ENCODE data around the gene NCR3LG1. TPM values are rescaled to one million over a fixed set of nuclear protein-coding genes. Genes with fewer than 3 reads are reported as not detected.

The NCR3LG1 gene
- total and polyA plus RNA-seq, 2 of the 8 experiments (the other 6 are each of a cell fraction or from before 2014, with no cell fraction given) = 0.68 to 1.9 TPM

DNA sequence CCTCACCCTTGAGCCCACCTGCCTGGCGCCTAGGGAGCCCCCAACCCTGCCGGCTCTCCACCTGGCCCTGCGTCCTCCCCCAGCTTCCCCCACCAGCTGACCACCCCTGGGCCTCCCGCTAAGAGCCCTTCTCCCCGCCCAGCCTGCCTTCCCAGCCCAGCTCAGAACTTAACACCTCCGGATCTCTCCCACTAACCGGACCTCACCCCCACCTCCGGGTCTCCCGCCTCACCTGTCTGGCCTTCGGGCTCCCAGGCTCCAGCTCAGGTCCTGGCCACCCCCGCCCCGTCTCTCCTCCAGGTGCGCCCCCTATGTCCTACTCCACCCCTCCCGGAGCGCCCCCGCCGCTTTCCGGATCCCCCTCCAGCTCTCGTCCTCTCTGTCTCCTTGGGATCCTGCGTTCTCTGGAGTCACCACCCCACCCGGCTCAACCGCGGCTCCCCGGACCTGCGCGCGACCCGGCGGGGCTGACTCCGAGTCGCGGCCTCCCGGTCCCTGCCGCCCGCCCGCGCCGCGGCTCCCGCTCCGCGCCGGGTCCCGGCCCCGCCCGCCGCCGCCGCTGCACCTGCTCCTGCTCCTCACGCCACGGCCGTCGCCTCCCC, 37.1 kb downstream of the NCR3LG1 start, which contains the start of gene KCNJ11 (continued):
- TF ChIP-seq, protein P1, sequence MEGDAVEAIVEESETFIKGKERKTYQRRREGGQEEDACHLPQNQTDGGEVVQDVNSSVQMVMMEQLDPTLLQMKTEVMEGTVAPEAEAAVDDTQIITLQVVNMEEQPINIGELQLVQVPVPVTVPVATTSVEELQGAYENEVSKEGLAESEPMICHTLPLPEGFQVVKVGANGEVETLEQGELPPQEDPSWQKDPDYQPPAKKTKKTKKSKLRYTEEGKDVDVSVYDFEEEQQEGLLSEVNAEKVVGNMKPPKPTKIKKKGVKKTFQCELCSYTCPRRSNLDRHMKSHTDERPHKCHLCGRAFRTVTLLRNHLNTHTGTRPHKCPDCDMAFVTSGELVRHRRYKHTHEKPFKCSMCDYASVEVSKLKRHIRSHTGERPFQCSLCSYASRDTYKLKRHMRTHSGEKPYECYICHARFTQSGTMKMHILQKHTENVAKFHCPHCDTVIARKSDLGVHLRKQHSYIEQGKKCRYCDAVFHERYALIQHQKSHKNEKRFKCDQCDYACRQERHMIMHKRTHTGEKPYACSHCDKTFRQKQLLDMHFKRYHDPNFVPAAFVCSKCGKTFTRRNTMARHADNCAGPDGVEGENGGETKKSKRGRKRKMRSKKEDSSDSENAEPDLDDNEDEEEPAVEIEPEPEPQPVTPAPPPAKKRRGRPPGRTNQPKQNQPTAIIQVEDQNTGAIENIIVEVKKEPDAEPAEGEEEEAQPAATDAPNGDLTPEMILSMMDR (IDR thresholded peaks at IDR 0.05; ENCODE audit: control extremely low read depth in 1 of 3, insufficient read depth in 1 of 3, low read depth in 1 of 3, low read length in 3 of 3) = peak in 1 of 3 experiments; percentile 10; a peak in 1 of 4 replicates
- TF ChIP-seq SP1 (IDR thresholded peaks at IDR 0.05; ENCODE audit: low read depth, low read length) = no peak
- no peak for TF ChIP-seq CHD2 (IDR thresholded peaks at IDR 0.05; ENCODE audit: low read length)
- TF ChIP-seq SP2 (IDR thresholded peaks at IDR 0.05; ENCODE audit: low read length) = no peak
- TF ChIP-seq ZNF274 (IDR thresholded peaks at IDR 0.05; ENCODE audit: borderline replicate concordance, extremely low read depth, low read length) = no peak
- no peak for TF ChIP-seq CREB1 (IDR thresholded peaks at IDR 0.05)

Measured in H1 (cell line).